Endothelial cell of umbilical vein (primary cell): Measurements from ENCODE around the gene SSR4. TPM values are rescaled to one million over a fixed set of nuclear protein-coding genes. Genes with fewer than 3 reads are reported as not detected.

ENCODE experiments used
- BruUV-seq: library from RNA; stranded (reverse); fragments of 400-500 nt; replicated peaks from 2 replicates; lab custom pipeline; 2021; lab: Mats Ljungman, UMichigan
- CTCF ChIA-PET: fragments of 300-600, 350-600 bp; sonication (Branson Sonifier 250); formaldehyde crosslinking; loops from one replicate; lab custom pipeline; 2021; ENCODE audit warnings: antibody characterized with exemption, inconsistent platforms; lab: Charles Lee
- POLR2A ChIA-PET: fragments of 300-600, 350-600 bp; sonication (Branson Sonifier 250); formaldehyde crosslinking; loops from one replicate; lab custom pipeline; 2021; ENCODE audit warnings: antibody characterized with exemption, inconsistent platforms; lab: Charles Lee
- DNase-seq: peaks from one replicate; pipeline ENCODE4 v3.0.0-alpha.2; 2011; ENCODE audit warnings: low read depth, low spot score
- FAIRE-seq: peaks from 2 replicates; lab custom pipeline; 2011; peaks lifted over from hg19 to GRCh38; lab: Jason Lieb, UNC
- H2AFZ ChIP-seq: 2 replicates; pipeline ENCODE4 v1.6.0; 2012; ENCODE audit warnings: low read depth, low read length, control low read depth, inconsistent platforms
- H3K27ac ChIP-seq: 2 replicates; pipeline ENCODE4 v1.5.1; 2011; ENCODE audit warnings: low read depth, mild to moderate bottlenecking, control low read depth, low read length, moderate library complexity; ENCODE audit not compliant: insufficient read depth
- H3K27me3 ChIP-seq, 2 experiments: 2 replicates each; pipeline versions ENCODE4 v1.6.0 to v1.6.1; 2011; ENCODE audit warnings: low read length in 2 of 2, mixed read lengths in 1 of 2; ENCODE audit not compliant: control insufficient read depth in 2 of 2, insufficient read depth in 2 of 2
- H3K36me3 ChIP-seq, 2 experiments: 2 replicates in 1 of 2; 3 replicates in 1 of 2; pipeline ENCODE4 v1.5.1; 2011; ENCODE audit warnings: low read length in 2 of 2, mild to moderate bottlenecking in 1 of 2, moderate library complexity in 1 of 2; ENCODE audit not compliant: control insufficient read depth in 2 of 2, insufficient read depth in 2 of 2; ENCODE audit errors: extremely low read depth in 1 of 2
- H3K4me1 ChIP-seq: 3 replicates; pipeline ENCODE4 v1.5.1; 2011; ENCODE audit warnings: mild to moderate bottlenecking, low read length; ENCODE audit not compliant: control insufficient read depth, insufficient read depth; ENCODE audit errors: extremely low read depth
- H3K4me2 ChIP-seq: 2 replicates; pipeline ENCODE4 v1.6.1; 2011; ENCODE audit warnings: low read length, control low read depth, mixed read lengths; ENCODE audit not compliant: insufficient read depth
- H3K4me3 ChIP-seq, 3 experiments: fragments of 200-600 bp in 1 of 3; sonication (generic), shearing (Covaris generic) in 1 of 3; replicated peaks in 1 of 3; 2 replicates each; pipeline ENCODE4 v1.5.1; 2011 to 2016; ENCODE audit warnings: control low read depth in 3 of 3, low read length in 3 of 3, mild to moderate bottlenecking in 2 of 3, inconsistent platforms in 1 of 3, low read depth in 1 of 3, moderate library complexity in 1 of 3; ENCODE audit not compliant: insufficient read depth in 1 of 3
- H3K79me2 ChIP-seq: 2 replicates; pipeline ENCODE4 v1.6.0; 2012; ENCODE audit warnings: low read length, inconsistent platforms; ENCODE audit not compliant: control insufficient read depth, insufficient read depth
- H3K9ac ChIP-seq: replicated peaks from 2 replicates; pipeline ENCODE3; 2011; ENCODE audit warnings: low read length, control low read depth; ENCODE audit not compliant: insufficient read depth; ENCODE audit errors: extremely low read depth
- H3K9me1 ChIP-seq: replicated peaks from 3 replicates; pipeline ENCODE4 v1.6.0; 2011; ENCODE audit warnings: mild to moderate bottlenecking, low read length; ENCODE audit not compliant: control insufficient read depth, insufficient read depth; ENCODE audit errors: extremely low read depth
- H3K9me3 ChIP-seq: replicated peaks from 2 replicates; pipeline ENCODE4 v1.5.1; 2012; ENCODE audit warnings: low read length, inconsistent platforms; ENCODE audit not compliant: control insufficient read depth, insufficient read depth
- H4K20me1 ChIP-seq: replicated peaks from 2 replicates; pipeline ENCODE3; 2011; ENCODE audit warnings: mild to moderate bottlenecking, low read length; ENCODE audit not compliant: control insufficient read depth, insufficient read depth; ENCODE audit errors: extremely low read depth
- CTCF ChIP-seq, 2 donors: IDR thresholded peaks; 1 replicate in 1 of 2; 2 replicates in 1 of 2; pipeline ENCODE4 v1.5.1; 2011; ENCODE audit warnings: low read length in 2 of 2, mild to moderate bottlenecking in 2 of 2, moderate library complexity in 2 of 2, control low read depth in 1 of 2, inconsistent platforms in 1 of 2, low read depth in 1 of 2; ENCODE audit not compliant: insufficient read depth in 1 of 2; ENCODE audit errors: extremely low read depth in 1 of 2
- FOS ChIP-seq: IDR thresholded peaks from 2 replicates; pipeline ENCODE4 v1.6.1; 2011; ENCODE audit warnings: mild to moderate bottlenecking, low read length, moderate library complexity, borderline replicate concordance; ENCODE audit not compliant: insufficient read depth
- GATA2 ChIP-seq: IDR thresholded peaks from 2 replicates; pipeline ENCODE4 v1.7.0; 2011; ENCODE audit warnings: low read depth, mild to moderate bottlenecking, moderate library complexity, mixed read lengths, low read length; ENCODE audit not compliant: insufficient read length, insufficient read depth
- JUN ChIP-seq: IDR thresholded peaks from 2 replicates; pipeline ENCODE4 v1.6.1; 2011; ENCODE audit warnings: borderline replicate concordance, low read depth; ENCODE audit not compliant: insufficient read length, insufficient read depth
- MAX ChIP-seq: IDR thresholded peaks from 2 replicates; pipeline ENCODE4 v1.6.1; 2011; ENCODE audit not compliant: insufficient read depth, insufficient read length
- MYC ChIP-seq: IDR thresholded peaks from one replicate; pipeline ENCODE4 v1.6.1; 2011; ENCODE audit warnings: mild to moderate bottlenecking, low read depth, low read length
- POLR2A ChIP-seq: IDR thresholded peaks from 2 replicates; pipeline ENCODE4 v1.6.1; 2012; ENCODE audit warnings: low read depth, mild to moderate bottlenecking, control low read depth, low read length
- POLR2AphosphoS5 ChIP-seq: IDR thresholded peaks from 2 replicates; pipeline ENCODE4 v1.6.1; 2012; ENCODE audit warnings: low read depth, mild to moderate bottlenecking, control low read depth, low read length, moderate library complexity; ENCODE audit not compliant: insufficient read depth
- dilution Hi-C: fragments of 300-500 bp; cut with MboI; formaldehyde crosslinking; loops from one replicate; pipeline ENCODE4 v1.15.0; 2019; ENCODE audit warnings: low sequenced_read_pairs; ENCODE audit not compliant: extremely low pct_ligation_motif_present
- intact Hi-C: fragments of 100-400 bp; cut with micrococcal nuclease; formaldehyde crosslinking; loops from one replicate; pipeline ENCODE4 v1.10.0; 2022
- polyA plus RNA-seq, 4 experiments: library from polyadenylated mRNA; depleted of rRNA in 3 of 4; stranded (reverse) in 3 of 4; unstranded in 1 of 4; fragments of >200 nt; gene quantifications; 2 replicates each; pipeline versions ENCODE4 v1.2.1 to v1.2.3, GENCODE V29; 2011 to 2012; ENCODE audit warnings: missing spikeins in 1 of 4
- total RNA-seq: library from RNA; stranded (reverse); gene quantifications from 2 replicates; pipeline ENCODE4 v1.2.3, GENCODE V29; 2021

Gene SSR4
- total and polyA plus RNA-seq, 2 donors (not counting 3 experiments of a cell fraction or from before 2014, with no cell fraction given): 235 to 732 TPM

- CTCF ChIA-PET: interaction anchor here (1.3 to 4.6 kb wide), 3 partner anchors 8 to 186 kb away, joined by 4 to 68 read pairs (median 20); no protein-coding TSS in a partner anchor
- Histone ChIP-seq H3K36me3 (no peaks in the 10 kb centered on the region), H3K4me3 (no peak overlapping the region), H3K79me2 (no peaks in the 10 kb centered on the region), H3K4me1 (peaks cover 20% of the 10 kb centered on the region), H2AFZ (no peak overlapping the region), H3K9ac (no peak overlapping the region), H3K9me1 (no peaks in the 10 kb centered on the region), H3K9me3 (no peaks in the 10 kb centered on the region), H3K27ac (no peak overlapping the region), H3K27me3 (no peaks in the 10 kb centered on the region), H3K4me2 (no peak overlapping the region), H4K20me1 (no peaks in the 10 kb centered on the region)
- no peak for TF ChIP-seq MYC
- no peak for TF ChIP-seq GATA2
- TF ChIP-seq CTCF (IDR thresholded peaks at IDR 0.05; ENCODE audit: extremely low read depth in 1 of 2, insufficient read depth in 1 of 2, low read depth in 1 of 2, low read length in 2 of 2): no peak
- no peak for TF ChIP-seq POLR2AphosphoS5
- TF ChIP-seq POLR2A: no peak
- TF ChIP-seq MAX: no peak
- TF ChIP-seq JUN: no peak
- no peak for TF ChIP-seq FOS
- no TSS peak for BruUV-seq
- FAIRE-seq (no peak), DNase-seq (no peak)
- intact Hi-C loops: loop anchor here (10.0 kb wide), 1 partner anchor 282 kb away; no protein-coding TSS in a partner anchor
- POLR2A ChIA-PET: no interaction called here
- dilution Hi-C loops: no loop called here
Observed at GRCh38 chrX:153762626-153763173, 31.8 kb upstream of the SSR4 start.
